HG02623 (cell line): ENCODE results near the gene AMZ1.

ENCODE experiments used
- ATAC-seq: cut with Tn5 transposase; IDR thresholded peaks from one replicate; pipeline ENCODE4 v1.9.1; 2021; ENCODE audit warnings: moderate library complexity; ENCODE audit not compliant: unreplicated experiment

Gene AMZ1, protein sequence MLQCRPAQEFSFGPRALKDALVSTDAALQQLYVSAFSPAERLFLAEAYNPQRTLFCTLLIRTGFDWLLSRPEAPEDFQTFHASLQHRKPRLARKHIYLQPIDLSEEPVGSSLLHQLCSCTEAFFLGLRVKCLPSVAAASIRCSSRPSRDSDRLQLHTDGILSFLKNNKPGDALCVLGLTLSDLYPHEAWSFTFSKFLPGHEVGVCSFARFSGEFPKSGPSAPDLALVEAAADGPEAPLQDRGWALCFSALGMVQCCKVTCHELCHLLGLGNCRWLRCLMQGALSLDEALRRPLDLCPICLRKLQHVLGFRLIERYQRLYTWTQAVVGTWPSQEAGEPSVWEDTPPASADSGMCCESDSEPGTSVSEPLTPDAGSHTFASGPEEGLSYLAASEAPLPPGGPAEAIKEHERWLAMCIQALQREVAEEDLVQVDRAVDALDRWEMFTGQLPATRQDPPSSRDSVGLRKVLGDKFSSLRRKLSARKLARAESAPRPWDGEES

DNA sequence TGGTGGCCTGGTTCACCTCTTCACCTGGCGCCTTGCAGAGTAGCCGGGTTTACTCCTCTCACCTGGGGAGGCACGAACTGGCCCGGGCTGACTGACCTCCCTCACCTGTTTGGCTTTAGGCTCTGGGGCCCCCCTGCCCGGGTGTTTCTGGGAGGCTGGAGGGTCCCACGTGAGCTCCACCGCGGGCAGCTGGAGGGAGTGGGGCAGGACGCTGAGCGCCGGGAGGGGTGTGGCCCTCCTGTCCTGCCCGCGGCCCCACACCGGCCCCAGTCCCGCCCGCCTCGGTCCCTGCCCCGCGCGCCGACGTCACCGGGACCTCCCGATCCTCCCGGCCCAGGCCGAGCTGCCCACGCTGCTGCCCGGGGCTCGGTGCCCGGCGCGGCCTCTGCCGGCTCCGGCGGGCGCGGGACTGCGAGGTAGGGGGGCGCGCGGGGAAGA is at the start of gene AMZ1:
Gene AMZ1, plus strand, starts transcription at position 322 of the 438 bp plus-strand sequence. CDS start 12,250 bp downstream, outside the sequence.
- ATAC-seq, result no peak

DNA sequence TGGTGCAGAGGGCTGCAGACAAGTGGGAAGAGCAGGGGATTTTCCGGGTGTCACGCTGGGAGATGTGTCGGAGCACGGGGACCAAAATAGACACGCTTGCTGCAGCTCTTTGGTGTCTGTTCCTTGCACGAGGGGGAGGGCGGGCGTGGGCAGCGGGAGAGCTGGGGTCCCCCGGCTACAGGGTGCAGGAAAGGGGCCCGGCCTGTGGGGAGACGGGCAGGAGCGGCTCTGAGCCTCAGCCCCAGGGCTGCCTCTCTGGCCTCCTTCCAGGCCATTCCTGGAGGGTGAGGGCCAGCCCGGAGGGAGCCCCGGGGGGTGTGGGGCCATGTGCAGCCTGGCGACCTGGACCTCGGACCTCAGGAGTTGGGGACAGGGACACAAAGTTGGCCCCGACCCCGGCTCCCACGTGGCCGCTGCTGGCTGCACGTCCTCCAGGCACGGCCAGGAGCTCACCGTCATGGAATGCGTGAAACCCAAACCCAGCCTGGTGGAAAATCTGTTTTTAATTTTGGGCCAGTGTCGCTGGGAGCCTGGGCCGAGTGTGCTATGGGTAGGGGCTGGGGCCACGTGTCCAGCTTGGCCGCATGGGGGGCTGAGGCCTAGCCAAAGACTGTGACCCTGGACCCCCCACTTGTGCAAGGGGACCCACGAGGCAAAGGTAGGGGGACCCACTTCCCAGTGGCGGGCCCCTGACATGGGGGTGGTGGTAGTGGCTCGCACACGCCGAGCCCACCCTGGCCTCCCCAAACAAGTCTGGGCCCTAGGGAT is 49.6 kb upstream of the AMZ1 start:
- no peak for ATAC-seq

DNA sequence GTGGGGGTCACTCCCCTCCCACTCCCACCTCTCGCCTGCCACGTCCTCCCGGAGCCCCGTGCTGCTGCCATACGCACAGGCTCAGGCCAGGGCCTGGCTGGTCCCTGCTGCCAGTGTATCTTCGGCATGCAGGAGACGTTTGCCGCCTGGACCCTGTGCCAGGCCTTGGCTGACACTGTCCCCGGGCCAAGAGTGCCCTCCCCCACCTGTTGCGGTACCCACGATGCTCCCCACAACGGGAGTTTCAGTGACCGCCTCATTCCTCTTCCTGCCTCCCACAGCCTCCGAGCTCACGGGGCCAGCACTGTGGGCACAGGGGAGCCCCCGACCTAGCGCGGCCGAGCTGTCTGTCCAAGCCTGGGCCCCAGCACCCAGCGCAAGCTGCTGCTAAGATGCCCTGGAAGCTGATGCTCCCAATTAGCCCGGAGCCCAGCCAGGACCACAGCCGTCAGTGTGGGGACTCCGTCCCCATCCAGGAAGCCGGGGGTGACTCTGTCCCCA is 48.8 kb upstream of the AMZ1 start:
- ATAC-seq, result no peak

DNA sequence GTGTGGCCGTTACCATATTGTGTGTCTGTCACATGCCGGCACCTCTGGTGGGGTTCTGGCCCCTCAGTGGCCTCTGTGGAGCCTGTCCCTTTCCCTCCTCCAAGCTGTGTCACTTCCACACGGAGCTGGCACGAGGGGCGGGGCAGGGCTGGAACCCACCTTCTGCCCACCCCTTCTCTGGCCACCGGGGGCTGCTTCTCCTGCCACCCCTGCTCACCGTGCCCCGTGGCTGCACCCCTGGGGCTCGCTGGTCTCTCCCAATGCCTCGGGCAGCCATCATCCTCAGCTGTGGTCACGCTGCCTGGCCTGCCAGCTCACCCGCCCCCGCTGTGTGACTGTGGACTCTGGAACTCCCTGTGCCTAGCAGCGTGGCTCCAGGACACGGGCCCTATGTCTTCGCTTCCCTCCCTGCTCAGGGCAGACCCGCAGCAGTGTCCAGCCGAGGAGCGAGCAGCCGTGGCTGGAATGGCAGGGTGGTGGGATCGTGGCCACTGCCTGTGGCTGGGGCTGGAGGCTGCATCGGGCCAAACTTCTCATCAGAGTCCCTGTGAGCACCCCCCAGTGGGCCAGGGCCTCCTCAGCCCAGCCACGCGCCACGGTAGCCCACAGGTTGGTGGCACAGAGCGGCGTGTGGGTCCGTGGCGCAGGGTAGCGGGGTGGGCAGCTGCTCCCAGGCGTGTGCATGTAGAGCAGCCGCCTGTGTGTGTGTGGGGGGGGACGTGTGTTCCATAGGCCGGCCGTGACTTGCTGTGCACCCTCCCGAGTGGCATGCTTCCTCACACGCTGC is 48.1 kb upstream of the AMZ1 start:
- ATAC-seq, result no peak

DNA sequence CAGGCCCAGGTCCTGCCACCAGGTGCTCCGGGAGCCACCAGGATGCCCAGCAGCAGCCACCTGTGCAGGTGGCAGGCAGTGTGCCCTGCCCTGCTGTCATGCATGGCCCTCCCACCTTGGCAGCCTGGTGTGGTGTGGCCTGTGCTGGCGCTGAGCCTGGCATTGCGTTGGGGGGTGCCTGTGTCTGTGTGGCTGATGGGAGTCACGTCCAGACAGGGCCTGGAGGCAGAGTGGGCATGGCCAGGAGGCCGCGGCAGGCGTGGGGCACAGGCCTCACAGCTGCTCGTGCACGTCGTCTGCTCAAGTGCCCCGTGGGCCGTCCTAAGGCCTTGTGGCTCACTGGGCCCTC is 47.5 kb upstream of the AMZ1 start:
- no peak for ATAC-seq

DNA sequence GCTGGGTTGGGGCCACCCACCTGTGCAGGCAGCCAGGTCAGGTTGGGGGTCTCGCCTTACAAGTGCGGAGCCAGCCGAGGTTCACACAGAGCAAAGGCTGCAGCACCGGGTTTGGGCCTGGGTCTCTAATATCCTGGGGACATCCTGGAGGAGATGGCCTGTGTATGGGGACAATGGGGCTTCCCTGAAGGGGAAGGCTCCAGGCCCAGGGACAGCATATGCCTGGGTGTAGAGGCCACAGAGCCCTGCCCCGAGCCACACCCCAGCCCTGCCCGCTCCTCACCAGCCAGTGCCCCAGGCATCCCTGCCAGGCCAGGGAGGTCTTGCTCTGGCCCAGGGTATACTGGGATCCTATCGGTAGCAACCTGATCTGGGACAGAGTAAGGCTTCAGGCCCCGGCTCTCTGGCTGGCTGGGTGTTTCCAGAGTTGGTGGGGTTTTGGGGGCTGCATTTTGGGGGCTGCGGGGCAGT is 47.1 kb upstream of the AMZ1 start:
- ATAC-seq, result no peak

DNA sequence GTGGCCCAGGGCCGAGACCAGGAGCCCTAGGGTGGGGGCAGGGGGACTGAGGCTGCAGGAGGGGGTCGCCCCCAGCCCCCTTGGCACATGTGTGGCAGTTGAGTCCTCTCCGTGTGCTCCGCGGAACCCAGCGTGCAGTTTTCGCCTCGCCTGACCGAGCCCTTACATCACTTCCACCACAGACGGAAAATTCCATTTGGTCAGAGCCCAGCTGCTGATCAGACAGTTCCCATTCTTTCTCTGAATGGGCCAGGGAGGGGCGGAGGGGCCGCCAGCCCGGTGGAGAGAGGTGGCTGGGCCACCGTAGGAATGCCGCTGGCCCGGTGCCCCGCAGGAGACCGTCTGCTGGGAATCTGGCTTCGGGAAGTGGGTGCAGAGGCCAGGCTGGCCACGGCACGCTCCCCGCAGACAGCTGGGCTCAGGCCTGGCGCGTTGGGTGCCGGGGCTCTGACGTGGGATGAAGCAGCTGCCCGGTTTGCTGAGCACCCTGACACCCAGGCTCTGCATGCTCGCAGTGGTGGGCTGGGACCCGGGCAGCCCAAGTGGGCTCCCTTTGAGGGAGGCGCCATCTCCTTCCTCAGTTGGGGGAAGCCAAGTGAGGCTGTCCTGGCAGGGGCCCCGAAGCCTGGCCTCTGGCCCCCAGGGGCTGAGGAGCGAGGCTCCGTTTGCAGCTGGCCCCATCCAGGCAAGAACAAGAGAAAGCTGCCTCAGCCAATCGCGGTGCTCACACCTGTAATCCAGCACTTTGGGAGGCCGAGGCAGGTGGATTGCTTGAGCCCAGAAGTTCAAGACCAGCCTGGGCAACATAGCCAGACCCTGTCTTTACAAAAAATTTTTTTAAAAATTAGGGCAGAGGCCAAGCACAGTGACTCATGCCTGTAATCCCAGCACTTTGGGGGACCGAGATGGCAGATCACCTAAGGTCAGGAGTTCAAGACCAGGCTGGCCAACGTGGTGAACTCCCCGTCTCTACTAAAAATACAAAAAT is 46.3 kb upstream of the AMZ1 start:
- ATAC-seq, result no peak

DNA sequence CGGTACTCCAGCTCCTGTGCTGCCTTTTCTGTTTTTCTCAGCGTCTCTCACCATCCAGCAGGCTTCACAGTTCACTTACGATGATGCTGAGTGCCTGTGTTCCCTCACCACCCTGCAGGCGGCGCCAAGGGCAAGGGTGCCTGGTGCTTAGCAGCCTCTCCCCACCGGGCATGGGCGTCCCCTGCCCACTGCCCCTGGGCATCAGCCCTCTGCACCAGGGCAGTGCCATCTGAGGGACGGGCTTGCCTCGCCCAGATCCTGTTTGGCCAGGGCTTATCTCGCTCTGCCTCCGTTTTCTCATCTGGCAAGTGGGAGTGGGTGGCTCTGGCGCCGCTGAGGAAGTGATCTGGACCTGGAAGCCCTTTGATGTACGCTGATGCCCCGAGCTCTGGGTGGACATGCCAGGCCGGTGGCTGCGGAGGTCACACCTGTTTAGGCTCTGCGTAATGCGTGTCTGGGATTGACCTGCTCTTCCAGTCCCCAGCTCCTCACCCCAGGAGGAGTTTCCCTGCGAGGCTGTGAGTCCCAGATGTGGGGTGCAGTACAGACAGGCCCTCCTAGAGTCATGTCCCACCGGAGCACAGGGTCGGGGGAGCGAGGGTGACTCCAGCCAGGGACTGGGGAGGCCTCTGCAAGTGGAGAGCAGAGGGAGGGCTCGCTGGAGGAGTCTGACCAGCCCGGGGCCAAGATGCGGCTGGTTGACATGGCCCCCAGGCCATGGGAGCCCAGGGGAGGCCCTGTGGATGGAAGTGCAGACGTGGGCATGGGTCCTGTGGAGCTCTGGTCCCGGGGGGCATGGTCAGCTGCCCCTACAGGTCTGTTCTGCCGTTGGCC is 44.4 kb upstream of the AMZ1 start:
- no peak for ATAC-seq

DNA sequence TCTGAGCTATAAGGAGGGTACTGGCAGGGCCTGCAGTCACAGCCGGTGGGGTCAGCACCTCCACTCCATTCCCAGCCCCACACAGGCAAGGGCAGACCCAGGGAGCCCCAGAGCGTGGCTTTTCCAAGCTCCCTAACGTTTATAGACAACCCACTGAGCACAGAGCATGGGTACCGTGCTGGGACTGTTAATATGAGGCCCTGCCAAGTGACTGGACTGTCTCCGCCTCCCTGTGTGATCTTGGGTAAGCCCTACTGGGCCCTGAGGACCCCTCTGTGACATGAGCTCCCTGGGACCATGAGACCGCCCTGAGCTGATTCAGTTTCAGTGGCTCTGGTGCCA is 43.8 kb upstream of the AMZ1 start:
- no peak for ATAC-seq

DNA sequence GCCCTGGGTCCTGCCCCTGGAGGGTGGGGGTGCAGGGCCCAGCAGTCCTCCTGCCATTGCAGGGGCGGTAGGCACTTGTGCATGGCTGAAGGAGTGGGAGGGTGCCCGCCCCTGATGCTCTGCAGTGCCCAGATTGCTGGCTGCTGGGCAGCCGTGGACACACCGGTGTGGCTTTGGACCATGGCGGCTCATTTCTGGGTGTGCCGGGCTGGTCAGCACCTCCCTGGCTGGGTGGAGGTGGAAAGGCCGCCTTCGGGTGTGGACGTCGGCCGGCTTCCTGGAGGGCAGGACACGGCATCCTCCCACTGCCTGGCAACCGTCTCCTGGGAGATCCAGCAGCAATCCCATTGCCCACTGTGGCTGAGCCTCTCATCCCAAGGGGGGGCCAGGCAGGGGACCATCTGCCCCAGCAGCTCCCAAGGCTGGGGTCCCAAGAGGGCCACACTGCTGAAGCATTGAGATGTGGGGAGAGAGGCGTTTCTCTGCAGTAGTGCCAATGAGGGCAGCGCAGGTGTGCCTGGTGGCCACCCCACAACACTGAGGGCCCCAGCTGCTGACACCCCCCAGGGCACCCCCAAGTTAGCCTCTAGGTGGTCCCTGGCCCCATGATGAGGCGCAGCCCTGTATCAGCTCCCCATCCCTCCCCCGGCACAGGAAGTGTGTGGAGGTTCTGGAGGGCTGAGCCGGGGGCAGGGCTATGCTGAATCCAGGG is 43.3 kb upstream of the AMZ1 start:
- ATAC-seq, result peak; percentile 23

DNA sequence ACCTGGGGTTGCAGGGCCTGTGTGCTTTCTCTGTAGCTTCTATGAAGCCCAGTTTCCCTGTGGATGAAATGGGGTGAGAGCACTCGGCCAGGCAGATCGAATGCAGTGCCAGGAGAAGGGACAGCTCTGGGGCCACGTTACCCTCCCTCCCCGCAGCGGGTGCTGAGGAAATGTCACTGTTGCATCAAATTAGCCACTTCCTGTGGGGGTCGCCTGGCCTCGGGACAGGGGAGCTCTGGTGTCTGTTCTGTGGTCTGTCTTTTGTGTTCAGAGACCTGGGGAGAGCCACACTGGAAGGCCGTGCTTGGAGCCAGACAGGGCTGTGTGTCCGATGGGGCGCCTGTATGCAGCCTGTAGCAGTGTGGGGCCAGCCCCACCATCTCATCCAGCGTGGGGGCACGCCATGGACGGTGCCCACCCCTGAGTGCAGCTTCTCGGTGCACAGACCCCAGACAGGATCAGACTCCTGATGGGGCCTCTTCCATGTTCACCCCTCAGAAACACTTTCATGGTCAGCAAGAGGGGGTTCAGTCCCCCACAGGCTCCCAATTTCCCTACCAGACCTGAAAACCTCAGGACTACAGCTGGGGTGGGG is 42.6 kb upstream of the AMZ1 start:
- peak; percentile 44 for ATAC-seq

DNA sequence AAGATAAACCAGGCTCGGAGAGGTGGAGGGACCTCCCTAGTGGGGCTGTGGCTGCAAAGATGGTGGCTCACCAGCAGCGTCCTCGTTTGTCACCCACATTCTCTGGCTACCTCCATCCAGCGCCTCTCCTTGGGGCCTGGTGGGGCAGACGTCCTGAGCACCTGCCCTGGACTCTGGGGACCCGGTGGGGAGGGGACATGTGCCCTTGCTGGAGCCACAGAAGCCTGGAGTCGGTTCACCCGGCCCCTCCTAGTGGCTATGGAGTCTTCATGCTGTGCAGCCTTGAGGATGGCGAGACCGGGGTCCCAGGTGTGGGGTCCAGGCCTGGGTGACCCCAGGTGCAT is 41.7 kb upstream of the AMZ1 start:
- ATAC-seq, result no peak

DNA sequence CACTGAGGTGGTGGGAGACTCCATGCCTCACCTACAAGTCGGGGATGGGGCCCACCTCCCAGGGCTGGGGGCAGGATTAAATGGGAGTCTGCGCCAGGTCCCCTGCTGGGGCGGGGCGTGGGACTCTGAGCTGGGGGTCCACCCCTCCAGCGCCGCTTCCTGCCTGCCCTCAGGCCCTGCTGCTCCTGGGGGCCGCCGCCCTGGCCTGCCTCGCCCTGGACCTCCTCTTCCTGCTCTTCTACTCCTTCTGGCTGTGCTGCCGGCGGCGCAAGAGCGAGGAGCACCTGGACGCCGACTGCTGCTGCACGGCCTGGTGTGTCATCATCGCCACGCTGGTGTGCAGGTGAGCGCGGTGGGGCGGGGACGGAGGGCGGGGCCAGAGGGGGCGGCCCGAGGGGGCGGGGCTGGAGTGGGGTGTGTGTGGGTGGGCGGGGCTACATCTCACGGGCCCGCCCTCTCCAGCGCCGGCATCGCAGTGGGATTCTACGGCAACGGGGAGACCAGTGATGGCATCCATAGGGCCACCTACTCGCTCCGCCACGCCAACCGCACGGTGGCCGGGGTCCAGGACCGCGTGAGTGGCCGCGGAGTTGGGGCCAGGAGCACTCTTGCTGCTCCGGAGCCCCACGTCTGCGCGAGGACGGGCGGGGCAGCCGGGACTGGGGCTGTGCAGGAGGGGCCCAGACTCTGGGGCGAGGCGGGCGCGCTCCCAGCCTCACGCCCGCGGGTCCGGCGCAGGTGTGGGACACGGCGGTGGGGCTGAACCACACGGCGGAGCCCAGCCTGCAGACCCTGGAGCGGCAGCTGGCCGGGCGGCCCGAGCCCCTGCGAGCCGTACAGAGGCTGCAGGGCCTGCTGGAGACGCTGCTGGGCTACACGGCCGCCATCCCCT is 41.1 kb upstream of the AMZ1 start:
- no peak for ATAC-seq

DNA sequence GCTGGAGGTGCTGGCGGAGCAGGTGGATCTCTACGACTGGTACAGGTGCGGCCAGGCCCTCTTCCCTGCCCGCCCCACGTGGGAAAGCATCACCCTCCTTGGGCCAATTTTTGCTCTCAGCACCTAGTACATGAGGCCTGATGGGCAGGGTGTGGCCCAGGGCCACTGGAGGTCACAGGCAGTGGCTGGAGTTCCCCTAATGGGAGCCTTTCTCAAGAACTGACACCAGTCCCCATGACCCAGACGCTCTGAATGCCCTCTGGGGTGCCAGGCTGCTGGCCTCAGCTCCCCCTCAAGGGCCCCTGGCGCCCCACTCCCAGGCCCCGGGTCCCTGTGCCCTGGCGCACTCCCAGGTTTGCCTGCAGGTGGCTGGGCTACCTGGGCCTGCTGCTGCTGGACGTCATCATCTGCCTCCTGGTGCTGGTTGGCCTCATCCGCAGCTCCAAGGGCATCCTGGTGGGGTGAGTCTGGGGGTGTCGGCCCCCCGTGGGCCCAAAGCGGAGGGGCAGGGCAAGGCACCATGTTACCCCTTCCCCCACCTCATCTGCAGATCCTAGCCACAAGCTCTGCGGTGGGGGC is 40.3 kb upstream of the AMZ1 start:
- ATAC-seq, result no peak

DNA sequence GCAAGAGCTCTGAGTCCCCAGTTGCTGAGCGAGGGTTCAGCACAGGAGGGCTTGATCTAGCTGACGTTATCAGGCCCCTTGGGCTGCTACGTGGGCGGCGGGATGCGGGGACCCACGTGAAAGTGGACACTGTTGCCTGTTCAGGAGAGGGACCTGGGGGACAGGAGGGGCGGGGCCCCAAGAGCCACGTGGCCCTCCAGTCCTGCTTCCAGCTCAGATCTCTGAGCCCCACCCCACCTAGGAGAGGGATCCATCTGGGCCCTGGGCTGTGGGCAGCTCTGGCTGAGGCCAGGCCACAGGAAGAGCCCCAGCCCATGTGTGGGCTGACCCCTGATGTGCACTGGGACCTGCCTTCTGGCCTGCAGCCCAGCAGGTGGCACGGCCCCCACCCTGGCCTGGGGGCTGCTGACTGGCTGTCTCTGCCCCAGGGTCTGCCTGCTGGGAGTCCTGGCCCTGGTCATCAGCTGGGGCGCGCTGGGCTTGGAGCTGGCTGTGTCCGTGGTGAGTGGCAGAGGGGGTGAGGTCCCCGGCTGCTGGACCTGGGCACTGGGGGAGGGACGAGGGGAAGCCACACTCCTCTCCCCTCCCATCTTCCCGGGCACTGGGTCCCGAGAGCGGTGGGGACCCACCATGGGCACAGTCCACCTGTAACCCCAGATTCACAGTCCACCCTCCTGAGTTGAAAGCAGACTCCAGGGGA is 38.7 kb upstream of the AMZ1 start:
- no peak for ATAC-seq

DNA sequence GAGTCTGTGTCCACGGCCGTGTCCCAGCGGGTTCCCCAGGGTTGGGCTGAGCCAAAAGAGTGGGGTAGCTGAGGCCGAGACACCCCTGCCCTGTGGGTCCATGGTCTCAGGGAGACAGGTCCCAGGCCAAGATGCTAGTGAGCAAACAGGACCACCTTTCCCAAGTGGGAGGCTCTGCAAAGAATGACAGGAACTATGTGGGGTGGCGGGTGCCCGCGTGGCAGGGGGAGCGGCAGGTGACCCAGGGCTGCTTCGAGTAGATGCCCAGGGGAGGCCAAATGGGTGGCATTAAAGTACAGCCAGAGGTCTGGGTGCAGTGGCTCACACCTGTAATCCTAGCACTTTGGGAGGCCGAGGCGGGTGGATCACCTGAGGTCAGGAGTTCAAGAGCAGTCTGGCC is 38.0 kb upstream of the AMZ1 start:
- no peak for ATAC-seq
